ENCODE results near the gene TTLL12. TPM values are rescaled to one million over a fixed set of nuclear protein-coding genes. Genes with fewer than 3 reads are reported as not detected.

TTLL12 gene
- total RNA-seq, 1 experiment from 2014 or later = 100 TPM

GRCh38 chr22:43157874-43158546, 28.9 kb downstream of the TTLL12 start:
- Histone ChIP-seq H2AFZ (ENCODE audit: low read depth, low read length, poor library complexity, severe bottlenecking) (no peak overlapping the region), H3K27ac (ENCODE audit: low read depth, low read length) (no peak overlapping the region), H3K4me1 (ENCODE audit: control insufficient read depth in 1 of 2, insufficient read depth in 2 of 2, low read length in 2 of 2) (peaks cover 6 to 24% of the 10 kb centered on the region in 2 experiments), H3K79me2 (ENCODE audit: insufficient read depth, low read length) (peaks cover 43% of the 10 kb centered on the region), H3K4me3 (replicated peaks in 1 of 2; ENCODE audit: low read depth in 1 of 2, low read length in 2 of 2) (no peak overlapping the region), H3K27me3 (ENCODE audit: insufficient read depth, low read length) (no peaks in the 10 kb centered on the region), H3K9me2 (ENCODE audit: insufficient read depth) (no peaks in the 10 kb centered on the region), H4K20me1 (ENCODE audit: insufficient read depth) (no peaks in the 10 kb centered on the region), H3K36me3 (ENCODE audit: control insufficient read depth in 1 of 2, insufficient read depth in 2 of 2, low read length in 2 of 2) (peaks cover 2 to 8% of the 10 kb centered on the region in 2 experiments; a peak in 3 of 4 replicates), H3K4me2 (ENCODE audit: low read length) (no peak overlapping the region), H3K9ac (ENCODE audit: low read length) (no peak overlapping the region), H3K9me3 (ENCODE audit: control insufficient read depth in 1 of 2, insufficient read depth in 1 of 2, low read depth in 1 of 2, low read length in 2 of 2) (no peaks in the 10 kb centered on the region)
- no TSS peak for BruUV-seq (replicated peaks)
- ChIA-PET CTCF (no interaction called here), POLR2A (no interaction called here), RAD21 (ENCODE audit: low non-redundant PET in 1 of 2, low total read pairs in 2 of 2, uncharacterized antibody in 2 of 2, unreplicated experiment in 2 of 2) (no interaction called here)
- intact Hi-C loops (cut with micrococcal nuclease) = no loop called here
- DNase-seq (ENCODE audit: low read depth, low spot score) (no peak), ATAC-seq (no peak)
- no peak for TF ChIP-seq ATF3 (IDR thresholded peaks at IDR 0.05)
- no peak for TF ChIP-seq MAX (IDR thresholded peaks at IDR 0.05)

- peaks cover 6 to 38% of the 10 kb centered on the region in 2 experiments for H3K4me1 ChIP-seq (ENCODE audit: control insufficient read depth in 1 of 2, insufficient read depth in 2 of 2, low read length in 2 of 2)
- H3K27me3 ChIP-seq (ENCODE audit: insufficient read depth, low read length) = no peaks in the 10 kb centered on the region
- H3K4me3 ChIP-seq (replicated peaks in 1 of 2; ENCODE audit: low read depth in 1 of 2, low read length in 2 of 2) = no peak overlapping the region
- H3K9me3 ChIP-seq (ENCODE audit: control insufficient read depth in 1 of 2, insufficient read depth in 1 of 2, low read depth in 1 of 2, low read length in 2 of 2) = no peaks in the 10 kb centered on the region
- H3K27ac ChIP-seq (ENCODE audit: low read depth, low read length) = no peak overlapping the region
- H3K9ac ChIP-seq (ENCODE audit: low read length) = no peak overlapping the region
- no peak overlapping the region for H3K4me2 ChIP-seq (ENCODE audit: low read length)
- CTCF ChIA-PET = no interaction called here
- no peaks in the 10 kb centered on the region for H4K20me1 ChIP-seq (ENCODE audit: insufficient read depth)
- POLR2A ChIA-PET = no interaction called here
- peaks cover 59% of the 10 kb centered on the region for H3K79me2 ChIP-seq (ENCODE audit: insufficient read depth, low read length)
- no peaks in the 10 kb centered on the region for H3K9me2 ChIP-seq (ENCODE audit: insufficient read depth)
- RAD21 ChIA-PET (ENCODE audit: low non-redundant PET in 1 of 2, low total read pairs in 2 of 2, uncharacterized antibody in 2 of 2, unreplicated experiment in 2 of 2) = no interaction called here
- DNase-seq (ENCODE audit: low read depth, low spot score) (no peak), ATAC-seq (no peak)
- intact Hi-C loops (cut with micrococcal nuclease) = no loop called here
- H2AFZ ChIP-seq (ENCODE audit: low read depth, low read length, poor library complexity, severe bottlenecking) = no peak overlapping the region
- BruUV-seq (replicated peaks) = no TSS peak
- H3K36me3 ChIP-seq (ENCODE audit: control insufficient read depth in 1 of 2, insufficient read depth in 2 of 2, low read length in 2 of 2) = peaks cover 2 to 4% of the 10 kb centered on the region in 2 experiments; a peak in 3 of 4 replicates
- TF ChIP-seq REST (IDR thresholded peaks at IDR 0.05; ENCODE audit: low read depth) = no peak
- no peak for TF ChIP-seq EZH2phosphoT487 (IDR thresholded peaks at IDR 0.05; ENCODE audit: borderline replicate concordance)
- TF ChIP-seq EZH2 (IDR thresholded peaks at IDR 0.05) = no peak
- no peak for TF ChIP-seq EGR1 (IDR thresholded peaks at IDR 0.05; ENCODE audit: low read depth)
- no peak for TF ChIP-seq CTCF (IDR thresholded peaks at IDR 0.05 in 2 of 3, conservative IDR thresholded peaks at IDR 0.05 in 1 of 3; ENCODE audit: borderline replicate concordance in 1 of 3, insufficient read depth in 1 of 3, low read depth in 2 of 3, low read length in 2 of 3)
- TF ChIP-seq CBX3 (IDR thresholded peaks at IDR 0.05; ENCODE audit: low read depth) = no peak
- no peak for TF ChIP-seq POLR2A (IDR thresholded peaks at IDR 0.05; ENCODE audit: borderline replicate concordance, extremely low read depth, insufficient read depth, insufficient read length)
- TF ChIP-seq SP1 (IDR thresholded peaks at IDR 0.05; ENCODE audit: low read depth) = no peak
- no peak for TF ChIP-seq ZBTB33 (IDR thresholded peaks at IDR 0.05; ENCODE audit: extremely low read depth, insufficient replicate concordance, low read length)
- TF ChIP-seq RAD21 (IDR thresholded peaks at IDR 0.05; ENCODE audit: low read depth) = no peak
Observed at GRCh38 chr22:43156413-43156812, 30.5 kb downstream of the TTLL12 start.

Measured in HCT116 (cell line).